H1 (cell line): ENCODE data around the gene BRICD5. TPM values are rescaled to one million over a fixed set of nuclear protein-coding genes. Genes with fewer than 3 reads are reported as not detected.

ENCODE experiments used
- CTCF ChIA-PET: fragments of 300-600 bp; sonication (Branson Sonifier 250); formaldehyde crosslinking; loops from one replicate; lab custom pipeline; 2021; ENCODE audit not compliant: partially characterized antibody; lab: Charles Lee
- POLR2A ChIA-PET: fragments of 300-600 bp; sonication (Branson Sonifier 250); formaldehyde crosslinking; loops from one replicate; lab custom pipeline; 2021; ENCODE audit warnings: inconsistent platforms; ENCODE audit not compliant: partially characterized antibody; lab: Charles Lee
- DNase-seq, 2 experiments: peaks; one replicate each; pipeline versions ENCODE4 v3.0.0 to v3.0.0-alpha.2; 2010 to 2022; ENCODE audit warnings: low spot score in 2 of 2, low read depth in 1 of 2, mixed read lengths in 1 of 2
- FAIRE-seq: peaks from 2 replicates; lab custom pipeline; 2011; peaks lifted over from hg19 to GRCh38; lab: Jason Lieb, UNC
- H2AFZ ChIP-seq: 2 replicates; pipeline ENCODE4 v1.8.1; 2012; ENCODE audit warnings: low read length, inconsistent platforms
- H2AK5ac ChIP-seq: 2 replicates; pipeline ENCODE4 v1.6.1; 2013; ENCODE audit warnings: low read depth, low read length
- H2BK120ac ChIP-seq: replicated peaks from 2 replicates; pipeline ENCODE3; 2013; ENCODE audit warnings: low read depth, low read length, inconsistent platforms
- H2BK12ac ChIP-seq: 2 replicates; pipeline ENCODE4 v1.6.1; 2013; ENCODE audit warnings: low read depth, low read length
- H2BK15ac ChIP-seq: 2 replicates; pipeline ENCODE4 v1.6.1; 2013; ENCODE audit warnings: low read length
- H2BK20ac ChIP-seq: 2 replicates; pipeline ENCODE4 v1.6.1; 2013; ENCODE audit warnings: low read length
- H2BK5ac ChIP-seq: 2 replicates; pipeline ENCODE4 v1.6.1; 2013; ENCODE audit warnings: low read depth, low read length
- H3K14ac ChIP-seq: 2 replicates; pipeline ENCODE4 v1.6.1; 2013; ENCODE audit warnings: inconsistent platforms; ENCODE audit not compliant: insufficient read length
- H3K18ac ChIP-seq: 2 replicates; pipeline ENCODE4 v1.6.1; 2013; ENCODE audit warnings: low read length; ENCODE audit errors: extremely low read depth
- H3K23ac ChIP-seq: 2 replicates; pipeline ENCODE4 v1.6.1; 2013; ENCODE audit warnings: inconsistent platforms; ENCODE audit not compliant: insufficient read length
- H3K23me2 ChIP-seq: 2 replicates; pipeline ENCODE4 v1.6.1; 2013; ENCODE audit warnings: low read depth, low read length
- H3K27ac ChIP-seq: 2 replicates; pipeline ENCODE4 v1.6.1; 2011; ENCODE audit warnings: low read depth, low read length, inconsistent platforms
- H3K27me3 ChIP-seq, 4 experiments: replicated peaks in 1 of 4; 1 replicate in 1 of 4; 2 replicates in 3 of 4; pipeline versions ENCODE4 v1.6.1 to v1.8.1; 2011 to 2013; ENCODE audit warnings: low read length in 3 of 4, mild to moderate bottlenecking in 3 of 4, inconsistent platforms in 2 of 4, mixed read lengths in 2 of 4, moderate library complexity in 1 of 4; ENCODE audit not compliant: control insufficient read depth in 3 of 4, insufficient read depth in 3 of 4; ENCODE audit errors: extremely low read depth in 1 of 4
- H3K36me3 ChIP-seq, 4 experiments: 2 replicates each; pipeline versions ENCODE4 v1.6.1 to v1.8.1; 2011 to 2013; ENCODE audit warnings: mild to moderate bottlenecking in 4 of 4, low read length in 3 of 4, moderate library complexity in 2 of 4, control low read depth in 1 of 4, inconsistent platforms in 1 of 4; ENCODE audit not compliant: insufficient read depth in 4 of 4, control insufficient read depth in 2 of 4
- H3K4ac ChIP-seq: replicated peaks from 2 replicates; pipeline ENCODE3; 2013; ENCODE audit warnings: low read length, low read depth, mixed read lengths, inconsistent platforms; ENCODE audit not compliant: insufficient read length
- H3K4me1 ChIP-seq, 4 experiments: replicated peaks in 1 of 4; 1 replicate in 1 of 4; 2 replicates in 3 of 4; pipeline versions ENCODE4 v1.6.1 to v1.8.1; 2011 to 2013; ENCODE audit warnings: low read length in 3 of 4, inconsistent platforms in 2 of 4, mixed read lengths in 1 of 4; ENCODE audit not compliant: insufficient read depth in 4 of 4, control insufficient read depth in 3 of 4
- H3K4me2 ChIP-seq, 2 experiments: 2 replicates each; pipeline versions ENCODE4 v1.6.1 to v1.8.1; 2011 to 2013; ENCODE audit warnings: low read depth in 2 of 2, low read length in 2 of 2, control low read depth in 1 of 2, inconsistent platforms in 1 of 2, mild to moderate bottlenecking in 1 of 2; ENCODE audit not compliant: insufficient read depth in 1 of 2
- H3K4me3 ChIP-seq, 4 experiments: fragments of 200-600, 300-600 bp in 1 of 4; sonication (generic), shearing (Covaris generic), sonication (Bioruptor Twin) in 1 of 4; 2 replicates each; pipeline versions ENCODE4 v1.5.1 to v1.8.1; 2011 to 2016; ENCODE audit warnings: low read length in 4 of 4, low read depth in 3 of 4, control low read depth in 2 of 4, inconsistent platforms in 2 of 4, mild to moderate bottlenecking in 2 of 4, mixed read lengths in 1 of 4, moderate library complexity in 1 of 4; ENCODE audit not compliant: insufficient read depth in 2 of 4; ENCODE audit errors: extremely low read depth in 1 of 4
- H3K56ac ChIP-seq: replicated peaks from 2 replicates; pipeline ENCODE3; 2013; ENCODE audit warnings: low read depth, mild to moderate bottlenecking, mixed read lengths, low read length, inconsistent platforms; ENCODE audit not compliant: insufficient read length
- H3K79me1 ChIP-seq: 2 replicates; pipeline ENCODE4 v1.6.1; 2013; ENCODE audit warnings: low read depth, low read length, control low read depth
- H3K79me2 ChIP-seq, 2 experiments: 2 replicates each; pipeline versions ENCODE4 v1.6.1 to v1.8.1; 2012 to 2013; ENCODE audit warnings: low read length in 2 of 2, mild to moderate bottlenecking in 2 of 2, inconsistent platforms in 1 of 2; ENCODE audit not compliant: insufficient read depth in 2 of 2, control insufficient read depth in 1 of 2
- H3K9ac ChIP-seq, 4 experiments: replicated peaks in 1 of 4; 1 replicate in 1 of 4; 2 replicates in 3 of 4; pipeline versions ENCODE4 v1.6.1 to v1.8.1; 2011 to 2013; ENCODE audit warnings: low read depth in 3 of 4, low read length in 3 of 4, control low read depth in 2 of 4, mild to moderate bottlenecking in 2 of 4, moderate library complexity in 2 of 4, inconsistent platforms in 1 of 4; ENCODE audit errors: extremely low read depth in 1 of 4
- H3K9me3 ChIP-seq, 2 experiments: 2 replicates each; pipeline versions ENCODE4 v1.6.1 to v1.8.1; 2012 to 2013; ENCODE audit warnings: mild to moderate bottlenecking in 2 of 2, moderate library complexity in 2 of 2, control low read depth in 1 of 2, inconsistent platforms in 1 of 2, low read depth in 1 of 2, low read length in 1 of 2, mixed read lengths in 1 of 2; ENCODE audit not compliant: insufficient read depth in 2 of 2
- H4K20me1 ChIP-seq, 2 experiments: replicated peaks in 1 of 2; 2 replicates each; pipeline versions ENCODE3 to v1.8.1; 2011 to 2013; ENCODE audit warnings: inconsistent platforms in 2 of 2, low read length in 2 of 2, mild to moderate bottlenecking in 1 of 2; ENCODE audit not compliant: insufficient read depth in 2 of 2, control insufficient read depth in 1 of 2
- H4K5ac ChIP-seq: 2 replicates; pipeline ENCODE4 v1.6.1; 2013; ENCODE audit warnings: low read length, low read depth, mixed read lengths, inconsistent platforms; ENCODE audit not compliant: insufficient read length
- H4K8ac ChIP-seq: 2 replicates; pipeline ENCODE4 v1.8.0; 2013; ENCODE audit warnings: mild to moderate bottlenecking, moderate library complexity, low read length, inconsistent platforms; ENCODE audit not compliant: insufficient read depth; ENCODE audit errors: extremely low read depth
- H4K91ac ChIP-seq: replicated peaks from 2 replicates; pipeline ENCODE3; 2013; ENCODE audit warnings: low read length, mixed read lengths, inconsistent platforms; ENCODE audit not compliant: insufficient read length
- HDAC6 ChIP-seq: IDR thresholded peaks from one replicate; pipeline ENCODE4 v1.7.1; 2012; ENCODE audit warnings: low read depth, mild to moderate bottlenecking, inconsistent platforms, low read length, moderate library complexity
- PHF8 ChIP-seq: fragments of 200-600 bp; sonication (generic); conservative IDR thresholded peaks from 2 replicates; pipeline ENCODE4 v1.7.1; 2012; ENCODE audit warnings: low read depth, mild to moderate bottlenecking, inconsistent platforms, low read length, moderate library complexity
- RAD21 ChIP-seq, 2 experiments: IDR thresholded peaks in 1 of 2; conservative IDR thresholded peaks in 1 of 2; 2 replicates each; pipeline ENCODE4 v1.6.1; 2011; ENCODE audit warnings: low read depth in 2 of 2, low read length in 2 of 2, improper control_type of control experiment in 1 of 2, inconsistent platforms in 1 of 2, mild to moderate bottlenecking in 1 of 2, moderate library complexity in 1 of 2
- SIX5 ChIP-seq: IDR thresholded peaks from 2 replicates; pipeline ENCODE4 v1.6.1; 2011; ENCODE audit warnings: mild to moderate bottlenecking, low read depth, low read length
- WGBS, 2 experiments: shearing (Covaris generic) in 1 of 2; methylation state at CpG; one replicate each; pipeline versions ENCODE4 v1.1.6 to v1.1.7; 2013 to 2015; ENCODE audit warnings: low lambda C conversion rate in 2 of 2, mixed read lengths in 2 of 2, inconsistent platforms in 1 of 2, low coverage in 1 of 2, missing lambda C conversion rate in 1 of 2; ENCODE audit not compliant: insufficient replicate concordance in 2 of 2, insufficient coverage in 1 of 2, insufficient read length in 1 of 2; ENCODE audit errors: extremely low coverage in 1 of 2, missing lambda C conversion rate in 1 of 2; 5-methylcytosine and 5-hydroxymethylcytosine counted together
- polyA plus RNA-seq, 7 experiments: library from polyadenylated mRNA; depleted of rRNA in 3 of 7; stranded (reverse) in 5 of 7; unstranded in 2 of 7; fragments of >200 nt in 5 of 7; fragments of 200-250 nt in 2 of 7; gene quantifications; 1 replicate in 5 of 7; 2 replicates in 1 of 7; 4 replicates in 1 of 7; pipeline versions ENCODE4 v1.2.1 to v1.2.3, GENCODE V29; 2011 to 2013; ENCODE audit warnings: missing spikeins in 2 of 7, mixed read lengths in 2 of 7
- total RNA-seq: library from RNA; stranded (reverse); fragmentation: NEBNext Ultra II Directional; extraction: Animal tissue kit (Norgen Biotek cat#: 25700); gene quantifications from 2 replicates; pipeline ENCODE4 v1.2.1, GENCODE V29; 2021

The BRICD5 gene
- total and polyA plus RNA-seq, 2 of the 8 experiments (the other 6 are each of a cell fraction or from before 2014, with no cell fraction given): 8.5 to 14.2 TPM

GRCh38 chr16:2223942-2224486 is 13.4 kb upstream of the BRICD5 start:
- ChIA-PET POLR2A (interaction anchor here (1.0 to 5.3 kb wide), 10 partner anchors 9 to 77 kb away, joined by 3 to 44 read pairs (median 8); partner anchors contain the start of genes BRICD5, DNASE1L2, ECI1 and PGP), CTCF (interaction anchor here (1.0 kb wide), 1 partner anchor 29 kb away, joined by 3 read pairs; no protein-coding TSS in a partner anchor)
- FAIRE-seq (no peak), DNase-seq (no peak)
- Histone ChIP-seq H2BK15ac (no peak overlapping the region), H3K4me2 (peak overlapping the region; percentile 60 to 72), H3K4me3 (peak overlapping the region; percentile 67 to 93 (median 80)), H3K56ac (peak overlapping the region; percentile 46), H3K9me3 (no peaks in the 10 kb centered on the region), H4K5ac (peak overlapping the region; percentile 19), H2BK5ac (no peak overlapping the region), H4K20me1 (peaks cover 7 to 11% of the 10 kb centered on the region in 2 experiments), H4K8ac (peak overlapping the region; percentile 90), H3K27me3 (no peaks in the 10 kb centered on the region), H3K79me1 (peaks cover 3% of the 10 kb centered on the region; the same call in 1 of the 2 replicates), H2BK120ac (no peak overlapping the region), H2AK5ac (no peak overlapping the region), H3K9ac (peak overlapping the region; percentile 80 to 91 (median 84)), H2BK12ac (no peak overlapping the region), H3K14ac (no peak overlapping the region), H3K27ac (peak overlapping the region; percentile 77; the same call in 1 of the 2 replicates), H2AFZ (no peak overlapping the region), H3K4ac (no peak overlapping the region), H3K79me2 (peaks cover 3 to 29% of the 10 kb centered on the region in 2 experiments; a peak in 2 of 4 replicates), H2BK20ac (no peak overlapping the region), H4K91ac (no peak overlapping the region), H3K23me2 (no peaks in the 10 kb centered on the region), H3K23ac (no peak overlapping the region), H3K36me3 (peaks cover 0 to 6% (median 0%) of the 10 kb centered on the region in 4 experiments; a peak in 1 of 8 replicates), H3K4me1 (no peaks in the 10 kb centered on the region), H3K18ac (no peak overlapping the region)
- WGBS, 2 experiments: 15% methylated on average over 22 of the region's 22 CpGs; no CpG with 5 or more reads in 1 of the 2 experiments
- TF ChIP-seq RAD21 (IDR thresholded peaks at IDR 0.05 in 1 of 2, conservative IDR thresholded peaks at IDR 0.05 in 1 of 2; ENCODE audit: low read depth in 2 of 2, low read length in 2 of 2) (peak; percentile 7 to 12; a peak in 1 of 4 replicates), HDAC6 (no peak), PHF8 (peak; percentile 47; the same call in 1 of the 2 replicates), SIX5 (no peak)
